Activated CD4-positive, alpha-beta T cell treated with anti-CD3 and anti-CD28 coated beads, Interleukin-2, amount 50 U/mL, for 16 hours (primary cell): ENCODE data around the gene LHX6.

ENCODE experiments used
- DNase-seq: peaks from one replicate; pipeline ENCODE4 v3.0.0-alpha.2; 2020

The LHX6 gene

GRCh38 chr9:122234022-122234748, 5.4 kb upstream of the LHX6 start:
- no peak for DNase-seq

- no peak for DNase-seq
These were observed 4.1 kb upstream of the LHX6 start for GRCh38 chr9:122232796-122233306.

GRCh38 chr9:122229485-122229837, 704 bp upstream of the LHX6 start:
- no peak for DNase-seq

DNA sequence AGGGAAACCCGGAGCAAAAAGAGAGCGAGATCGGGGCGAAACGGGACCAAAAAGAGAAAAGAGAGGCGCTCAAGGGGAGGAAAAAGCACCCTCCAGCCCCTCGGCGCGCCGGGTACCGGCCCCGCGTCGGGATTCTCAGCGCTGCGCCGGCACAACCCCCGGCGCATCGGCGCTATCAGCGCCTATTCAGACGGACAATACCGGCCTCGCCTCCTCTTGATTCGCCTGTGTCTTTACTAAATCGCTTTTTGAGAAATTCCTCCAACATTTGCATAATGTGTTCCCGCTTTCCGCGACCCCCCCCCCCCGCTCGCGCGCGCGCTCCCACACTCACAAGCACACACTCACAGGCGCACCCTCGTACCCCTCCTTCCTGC, 578 bp downstream of the LHX6 start:
- no peak for DNase-seq

- no peak for DNase-seq
These were observed 1.2 kb downstream of the LHX6 start for GRCh38 chr9:122227575-122227900.

DNA sequence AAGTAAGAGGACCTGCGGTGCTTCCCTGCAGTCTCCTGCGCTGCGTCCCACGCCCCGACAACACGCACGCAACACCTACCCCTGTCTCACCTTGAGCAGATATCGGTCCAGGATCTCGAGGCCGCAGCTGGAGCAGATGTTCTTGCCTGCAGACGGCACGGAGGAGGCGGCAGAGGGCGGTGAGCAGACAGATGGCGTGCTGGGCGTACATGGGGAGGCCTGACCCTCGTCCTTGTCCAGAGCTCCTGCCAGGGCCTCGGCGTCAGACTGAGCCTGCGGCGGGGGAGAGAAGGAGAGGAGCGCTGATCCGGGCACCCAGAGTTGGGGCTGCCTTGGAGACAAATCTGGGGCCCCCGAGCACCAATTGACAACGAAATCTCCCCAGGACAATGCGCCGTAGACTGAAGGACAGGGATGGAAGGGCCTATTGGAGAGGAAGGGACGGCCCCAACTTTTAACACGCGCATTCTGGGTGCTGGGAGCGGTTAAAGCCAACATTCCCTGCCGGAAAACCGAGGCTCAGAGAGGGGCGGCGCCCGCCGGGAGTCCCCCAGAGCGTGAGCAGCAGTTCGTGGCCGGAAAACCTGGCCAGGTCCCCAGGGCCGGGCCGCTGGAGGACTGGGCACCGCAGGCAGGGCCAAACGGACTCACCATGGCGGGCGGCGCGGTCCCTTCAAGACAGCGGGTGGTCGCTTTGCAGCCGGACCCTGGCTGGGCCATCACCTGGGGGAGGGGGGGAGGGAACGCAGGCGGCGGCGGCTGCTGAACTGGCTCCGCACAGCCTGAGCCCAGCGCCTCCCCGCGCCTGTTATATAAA, 1.8 kb downstream of the LHX6 start:
- no peak for DNase-seq

DNA sequence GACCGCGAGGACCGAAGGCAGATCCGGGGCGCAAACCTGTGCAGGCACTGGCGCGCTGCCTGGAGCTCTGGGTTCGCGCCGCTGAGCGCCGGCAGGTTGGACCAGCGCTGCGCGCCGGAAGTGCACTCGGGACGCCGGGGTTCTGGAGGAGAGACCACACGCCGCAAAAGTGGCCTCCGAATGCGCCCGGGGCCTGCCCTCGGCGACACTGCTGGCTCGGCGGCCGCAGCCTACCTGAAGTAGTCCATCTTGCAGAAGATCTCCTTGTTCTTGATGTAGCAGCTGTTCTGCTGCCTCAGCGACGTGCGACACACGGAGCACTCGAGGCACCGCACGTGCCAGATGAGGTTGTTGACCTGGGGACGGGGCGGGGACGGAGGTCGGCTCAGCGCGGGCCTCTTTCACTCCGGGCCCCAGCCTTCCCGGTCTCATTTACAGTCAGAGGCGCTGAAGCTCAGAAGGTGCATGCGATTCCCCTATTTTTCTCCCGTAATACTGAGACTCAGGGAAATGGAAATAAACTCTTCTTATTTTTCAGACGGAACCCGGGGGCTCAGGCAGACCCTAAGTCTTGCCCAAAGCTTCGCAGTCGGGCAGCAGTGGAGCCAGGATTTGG, 2.5 kb downstream of the LHX6 start:
- no peak for DNase-seq

DNA sequence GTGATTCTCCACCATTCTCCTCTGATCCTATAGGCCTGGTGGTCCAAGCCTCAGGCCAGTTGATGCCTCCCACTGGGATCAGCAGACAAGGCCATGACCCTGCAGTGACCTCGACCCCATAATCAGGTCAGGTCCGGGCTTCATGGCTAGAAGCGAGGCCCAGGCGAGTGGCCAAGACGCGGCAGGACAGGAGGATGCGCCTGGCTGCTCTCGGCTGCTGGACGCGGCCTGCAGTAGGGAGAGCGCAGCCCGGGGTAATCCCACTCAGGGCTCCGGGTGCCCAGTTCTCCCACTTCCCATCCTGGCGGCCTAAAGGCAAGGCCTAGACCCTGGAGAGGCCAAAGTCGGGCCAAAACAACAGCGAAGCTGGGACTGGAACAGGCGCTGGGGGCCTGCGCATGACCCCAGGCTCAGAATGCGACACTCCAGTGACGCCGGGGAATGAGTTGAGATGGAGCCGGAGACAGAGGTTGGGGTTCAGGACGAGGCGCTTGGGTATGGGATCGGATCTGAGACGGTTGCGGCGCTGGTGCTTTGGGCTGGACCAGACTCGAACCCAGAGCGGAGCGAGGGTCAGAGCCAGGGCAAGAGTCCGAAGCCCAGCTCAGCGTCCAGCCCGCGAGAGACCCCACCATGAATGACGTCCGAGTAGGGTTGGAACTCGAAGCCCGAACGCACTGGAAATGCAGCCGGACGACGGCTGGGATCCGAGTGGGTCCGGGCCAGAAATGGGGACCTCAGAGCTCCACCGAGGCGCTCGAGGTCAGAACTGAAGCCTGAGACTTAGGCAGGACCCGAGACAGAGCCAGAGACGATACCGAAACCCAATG, 3.2 kb downstream of the LHX6 start:
- DNase-seq, result no peak

GRCh38 chr9:122223435-122223834, 5.3 kb downstream of the LHX6 start:
- DNase-seq, result no peak

DNA sequence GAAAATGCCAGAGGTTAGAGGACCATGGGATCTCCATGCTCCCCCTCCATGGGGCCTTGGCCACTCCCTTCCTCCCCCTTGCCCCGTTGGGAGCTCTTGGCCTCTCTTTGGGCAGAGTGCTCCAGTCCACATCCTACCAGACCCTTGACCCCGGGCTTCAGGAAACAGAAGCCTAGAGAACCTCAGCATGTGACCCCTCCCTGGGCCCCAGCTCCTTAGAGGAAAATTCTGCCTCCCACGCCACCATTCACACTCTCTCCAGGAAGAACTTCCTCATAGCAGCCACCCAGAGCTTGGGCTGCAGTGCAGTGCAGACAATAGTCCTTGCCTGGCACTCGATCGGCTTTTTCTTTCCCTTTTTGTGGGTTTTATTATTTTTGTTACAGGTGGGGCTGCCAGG, 6.0 kb downstream of the LHX6 start:
- no peak for DNase-seq

DNA sequence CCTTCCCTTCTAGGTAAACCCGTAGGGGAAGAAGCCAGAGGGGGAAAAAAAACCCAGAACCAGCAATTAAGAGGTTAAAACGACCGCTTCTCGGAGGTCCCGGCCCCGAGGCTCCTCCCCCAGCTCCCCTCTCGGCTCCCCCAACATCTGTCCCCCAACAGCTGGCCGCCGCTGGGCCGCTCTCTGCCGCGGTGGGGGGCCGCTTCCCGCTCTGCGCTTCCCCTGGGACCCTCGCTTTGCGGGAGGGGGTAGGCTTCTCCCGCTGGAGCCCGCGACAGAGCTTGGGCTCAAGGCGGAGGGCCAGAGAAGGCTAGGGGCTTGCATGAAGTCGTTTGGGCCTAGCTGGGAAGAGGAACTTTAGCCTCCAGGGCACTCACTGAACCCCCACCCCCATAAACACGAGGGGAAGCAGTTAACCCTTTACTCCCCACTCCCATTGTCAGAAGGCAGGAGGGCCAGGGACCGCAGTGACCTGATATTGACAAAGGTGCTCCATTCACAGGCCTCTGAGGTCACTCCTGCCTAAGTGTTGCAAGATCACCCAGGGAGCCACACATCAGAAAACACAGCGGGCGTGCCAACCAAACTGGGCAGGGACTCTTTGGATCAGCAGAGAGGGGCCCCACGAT, 7.5 kb downstream of the LHX6 start:
- DNase-seq, result no peak

DNA sequence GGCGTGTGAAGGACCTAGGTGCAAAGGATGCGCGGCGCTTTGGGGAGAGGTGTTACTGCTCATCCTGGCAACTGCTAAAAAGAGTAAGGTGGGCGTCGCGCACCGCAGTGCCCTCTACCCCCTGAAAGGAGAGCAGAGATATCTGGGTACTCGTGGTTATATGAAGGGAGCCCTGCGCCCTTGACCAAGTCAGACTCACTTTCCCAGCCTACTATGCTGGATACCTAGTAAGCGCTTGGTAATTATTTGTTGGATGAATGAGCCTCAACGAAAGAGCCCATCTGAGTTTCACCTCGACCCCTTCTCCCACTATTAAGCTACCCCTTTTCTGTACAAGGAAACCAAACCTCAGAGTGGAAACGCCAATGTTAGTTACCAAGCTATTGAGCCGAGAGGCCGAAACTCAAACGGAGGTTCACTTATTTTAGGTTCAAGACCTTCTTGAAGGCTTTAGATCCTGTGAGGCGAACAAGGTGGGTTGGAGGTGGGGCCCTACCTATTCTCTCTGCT, 8.0 kb downstream of the LHX6 start:
- no peak for DNase-seq

GRCh38 chr9:122219856-122220672, 8.7 kb downstream of the LHX6 start:
- DNase-seq, result no peak

DNA sequence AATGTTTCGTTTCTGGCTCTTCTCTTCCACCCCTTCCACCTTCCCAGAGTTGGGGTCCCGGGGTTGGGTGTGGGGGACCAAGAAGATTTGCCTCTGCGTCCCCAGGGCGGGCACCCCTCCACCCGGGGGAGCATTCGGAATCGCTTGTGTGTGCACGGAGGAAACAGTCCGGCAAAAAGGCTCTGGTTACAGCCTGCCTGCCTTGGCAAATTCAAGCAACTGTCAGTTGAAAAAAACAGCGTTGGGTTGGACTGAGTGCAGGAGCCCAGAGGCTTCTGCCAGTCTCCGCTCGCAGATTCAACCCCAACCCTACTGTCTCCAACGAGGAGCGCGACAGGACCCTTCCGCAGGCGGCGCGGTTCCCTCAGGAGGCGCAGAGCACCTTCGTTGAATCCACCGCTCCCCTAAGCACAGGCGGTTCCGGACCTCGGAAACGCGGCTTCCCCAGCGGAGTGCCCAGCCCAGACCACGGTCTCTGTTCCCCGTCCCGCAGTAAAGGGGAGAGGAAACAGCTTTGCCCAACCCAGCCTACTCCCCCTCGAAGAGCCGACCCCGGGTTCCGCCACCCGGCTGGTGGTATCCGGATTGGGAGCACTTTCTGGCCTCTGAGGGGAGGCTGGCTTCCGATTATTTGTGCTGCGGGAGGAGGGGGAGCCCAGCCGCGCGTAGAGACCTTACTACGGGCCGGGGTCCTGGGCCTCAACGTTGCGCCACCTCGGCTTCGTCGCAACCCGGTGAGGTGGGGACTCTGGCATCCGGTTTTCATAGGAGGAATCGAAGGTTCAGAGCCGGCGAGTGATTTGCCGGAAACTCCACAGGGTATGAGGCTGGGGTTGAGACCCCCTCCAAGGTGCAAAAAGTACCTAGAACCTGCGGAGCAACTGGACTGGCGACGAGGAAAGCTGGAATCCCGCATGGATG, 9.6 kb downstream of the LHX6 start:
- DNase-seq, result no peak

- no peak for DNase-seq
These were observed 10.5 kb downstream of the LHX6 start for GRCh38 chr9:122218071-122218934.

- no peak for DNase-seq
These were observed 11.1 kb downstream of the LHX6 start for GRCh38 chr9:122217640-122218039.

DNA sequence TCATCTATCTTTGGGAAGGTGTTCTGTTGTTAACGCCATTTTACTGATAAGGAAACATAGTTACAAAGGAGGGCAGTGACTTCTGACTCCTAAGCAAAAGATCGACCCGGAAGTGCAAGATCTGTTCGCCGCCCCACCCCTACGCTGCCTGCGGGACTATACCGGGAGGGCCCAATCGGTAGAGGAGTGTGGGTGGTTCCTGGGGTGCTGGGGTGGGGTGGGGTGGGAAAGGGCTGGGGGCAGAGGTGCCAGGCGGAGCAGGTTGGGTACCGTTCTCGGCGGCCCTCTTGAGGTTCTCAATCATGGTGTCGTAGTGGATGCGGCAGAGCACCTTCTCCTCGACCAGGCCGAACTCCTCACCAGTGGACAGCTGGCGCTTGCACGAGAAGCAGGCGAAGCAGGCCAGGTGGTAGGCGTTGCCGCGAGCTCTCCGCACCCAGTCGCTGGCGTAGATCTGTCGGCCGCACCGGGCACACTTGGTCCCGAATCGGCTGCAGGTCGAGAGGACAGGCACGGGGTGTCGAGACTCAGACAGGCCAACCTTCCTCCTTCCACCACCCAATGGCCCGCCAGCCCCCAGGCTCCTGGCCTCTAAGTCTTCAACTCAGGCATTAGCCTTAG, 11.8 kb downstream of the LHX6 start:
- DNase-seq, result no peak

- no peak for DNase-seq
These were observed 12.5 kb downstream of the LHX6 start for GRCh38 chr9:122216138-122216797.
